OCI-LY3 (cell line): ENCODE measurements around the gene STX16.
A peak's percentile ranks its signal among the peaks of the same experiment; 100 is the strongest.
"Not testable (repeated sequence)": the region's sequence is repeated elsewhere in the genome, so short reads cannot be mapped to it uniquely, and the experiment has no call there.

Source experiments
- H2AFZ ChIP-seq: fragments of 200-600, 300-600 bp; shearing (Covaris generic); 2 replicates; pipeline ENCODE4 v1.6.0; 2014; ENCODE audit warnings: antibody characterized with exemption, low read depth, low read length
- H3K27ac ChIP-seq: fragments of 200-600, 300-600 bp; sonication (generic); 2 replicates; pipeline ENCODE4 v1.5.1; 2014; ENCODE audit warnings: mild to moderate bottlenecking, low read length, moderate library complexity, mixed read lengths
- H3K27me3 ChIP-seq: fragments of 200-600, 300-600 bp; sonication (generic); 2 replicates; pipeline ENCODE4 v1.6.1; 2014; ENCODE audit warnings: low read depth, low read length, mixed read lengths
- H3K36me3 ChIP-seq: fragments of 200-600, 300-600 bp; sonication (generic); replicated peaks from 2 replicates; pipeline ENCODE3; 2014; ENCODE audit warnings: low read depth, low read length, mixed read lengths
- H3K4me1 ChIP-seq: fragments of 300-600, 200-600 bp; sonication (generic); 2 replicates; pipeline ENCODE4 v1.6.1; 2014; ENCODE audit warnings: low read length, mixed read lengths
- H3K4me2 ChIP-seq: fragments of 200-600, 300-600 bp; sonication (generic); 2 replicates; pipeline ENCODE4 v1.6.1; 2014; ENCODE audit warnings: low read length, mixed read lengths
- H3K4me3 ChIP-seq: fragments of 300-600, 200-600 bp; sonication (generic); 2 replicates; pipeline ENCODE4 v1.5.1; 2014; ENCODE audit warnings: antibody characterized with exemption, mild to moderate bottlenecking, low read length, moderate library complexity
- H3K79me2 ChIP-seq: fragments of 300-600, 200-600 bp; shearing (Covaris generic); 2 replicates; pipeline ENCODE4 v1.6.1; 2014; ENCODE audit warnings: mild to moderate bottlenecking, low read length, mixed read lengths
- H3K9ac ChIP-seq: fragments of 300-600, 200-600 bp; shearing (Covaris generic); 2 replicates; pipeline ENCODE4 v1.6.0; 2014; ENCODE audit warnings: mild to moderate bottlenecking, low read length, moderate library complexity
- H3K9me3 ChIP-seq: fragments of 200-600, 300-600 bp; shearing (Covaris generic); 2 replicates; pipeline ENCODE4 v1.6.1; 2014; ENCODE audit warnings: low read length, mixed read lengths; ENCODE audit not compliant: insufficient read depth
- H4K20me1 ChIP-seq: fragments of 200-600, 300-600 bp; sonication (generic); 2 replicates; pipeline ENCODE4 v1.6.1; 2016; ENCODE audit warnings: low read length, mixed read lengths; ENCODE audit not compliant: insufficient read depth
- EZH2phosphoT487 ChIP-seq: fragments of 200-600 bp; shearing (Covaris generic); IDR thresholded peaks from 2 replicates; pipeline ENCODE4 v1.6.1; 2018; ENCODE audit warnings: antibody characterized with exemption, mixed run types, low read depth
- TF ChIP-seq, protein P1 (sequence below): fragments of 200-600, 300-600 bp; sonication (generic); IDR thresholded peaks from 2 replicates; pipeline ENCODE4 v1.5.1; 2014; ENCODE audit warnings: antibody characterized with exemption, low read length, low read depth

Gene STX16

DNA sequence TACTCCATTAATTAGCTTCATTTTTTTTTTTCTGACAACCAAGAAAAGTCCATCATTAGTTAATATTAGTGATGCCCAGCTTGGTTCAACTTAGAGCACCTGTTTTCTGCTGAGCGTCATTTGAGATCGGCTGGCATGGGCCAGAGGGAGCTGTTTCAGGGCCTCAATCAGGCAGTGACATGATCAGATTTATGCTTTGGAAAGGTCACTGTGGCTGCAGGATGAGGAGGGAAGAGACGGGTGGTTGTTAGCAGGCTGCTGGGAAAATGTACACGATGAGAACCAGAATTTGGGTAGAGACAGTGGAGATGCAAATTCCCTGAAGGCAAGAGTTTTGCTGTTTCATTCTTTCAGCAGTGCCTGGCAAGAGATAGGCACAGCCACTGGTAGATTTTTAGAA, 4.4 kb upstream of the STX16 start:
- Histone ChIP-seq H3K4me3 (no peak overlapping the region), H3K27ac (no peak overlapping the region), H3K9ac (no peak overlapping the region), H4K20me1 (no peaks in the 10 kb centered on the region), H3K79me2 (peaks cover 7% of the 10 kb centered on the region), H3K9me3 (no peaks in the 10 kb centered on the region), H3K36me3 (no peaks in the 10 kb centered on the region), H3K4me2 (no peak overlapping the region), H2AFZ (no peak overlapping the region; the same call in 1 of the 2 replicates), H3K4me1 (no peaks in the 10 kb centered on the region), H3K27me3 (peaks cover 8% of the 10 kb centered on the region)
- TF ChIP-seq, protein P1, sequence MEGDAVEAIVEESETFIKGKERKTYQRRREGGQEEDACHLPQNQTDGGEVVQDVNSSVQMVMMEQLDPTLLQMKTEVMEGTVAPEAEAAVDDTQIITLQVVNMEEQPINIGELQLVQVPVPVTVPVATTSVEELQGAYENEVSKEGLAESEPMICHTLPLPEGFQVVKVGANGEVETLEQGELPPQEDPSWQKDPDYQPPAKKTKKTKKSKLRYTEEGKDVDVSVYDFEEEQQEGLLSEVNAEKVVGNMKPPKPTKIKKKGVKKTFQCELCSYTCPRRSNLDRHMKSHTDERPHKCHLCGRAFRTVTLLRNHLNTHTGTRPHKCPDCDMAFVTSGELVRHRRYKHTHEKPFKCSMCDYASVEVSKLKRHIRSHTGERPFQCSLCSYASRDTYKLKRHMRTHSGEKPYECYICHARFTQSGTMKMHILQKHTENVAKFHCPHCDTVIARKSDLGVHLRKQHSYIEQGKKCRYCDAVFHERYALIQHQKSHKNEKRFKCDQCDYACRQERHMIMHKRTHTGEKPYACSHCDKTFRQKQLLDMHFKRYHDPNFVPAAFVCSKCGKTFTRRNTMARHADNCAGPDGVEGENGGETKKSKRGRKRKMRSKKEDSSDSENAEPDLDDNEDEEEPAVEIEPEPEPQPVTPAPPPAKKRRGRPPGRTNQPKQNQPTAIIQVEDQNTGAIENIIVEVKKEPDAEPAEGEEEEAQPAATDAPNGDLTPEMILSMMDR = no peak
- TF ChIP-seq EZH2phosphoT487 = no peak

DNA sequence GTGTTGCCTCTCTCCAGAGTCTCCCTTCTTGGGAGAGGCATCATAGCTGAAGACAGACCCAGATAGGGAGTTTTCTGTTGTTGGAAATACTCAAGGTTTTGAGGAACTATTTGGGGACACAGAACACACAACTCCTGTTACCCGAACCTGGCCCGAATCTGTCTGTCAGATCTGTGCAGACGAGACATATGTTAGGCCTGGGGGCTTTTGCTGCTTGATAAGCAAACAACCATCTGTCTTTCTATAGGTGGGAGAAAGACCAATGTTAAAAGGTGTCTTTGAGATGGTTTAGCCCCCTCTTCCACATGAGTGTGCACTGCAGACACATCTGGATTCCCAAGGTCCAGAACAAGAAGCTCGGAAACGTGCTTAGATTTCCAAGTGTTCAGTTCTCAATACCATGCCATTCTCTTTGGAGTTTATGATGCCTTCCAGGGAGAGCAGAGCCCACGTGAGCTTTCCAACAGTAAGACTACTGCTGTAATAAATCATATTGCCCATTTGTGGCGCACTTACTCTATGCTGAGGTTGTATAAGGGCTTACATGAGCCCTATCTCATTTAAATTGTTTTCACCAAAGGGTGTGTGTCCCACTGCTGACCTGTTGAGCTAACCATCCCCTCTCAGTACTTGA, 3.8 kb upstream of the STX16 start:
- H3K9ac ChIP-seq = no peak overlapping the region
- peaks cover 6% of the 10 kb centered on the region for H3K27me3 ChIP-seq
- peaks cover 12% of the 10 kb centered on the region for H3K79me2 ChIP-seq
- H2AFZ ChIP-seq = no peak overlapping the region; the same call in 1 of the 2 replicates
- no peaks in the 10 kb centered on the region for H4K20me1 ChIP-seq
- no peak overlapping the region for H3K4me2 ChIP-seq
- no peak overlapping the region for H3K4me3 ChIP-seq
- no peaks in the 10 kb centered on the region for H3K9me3 ChIP-seq
- TF ChIP-seq, protein P1 = peak; percentile 64
- TF ChIP-seq EZH2phosphoT487 = no peak
- H3K36me3 ChIP-seq = no peaks in the 10 kb centered on the region
- H3K4me1 ChIP-seq = no peaks in the 10 kb centered on the region
- H3K27ac ChIP-seq = no peak overlapping the region

DNA sequence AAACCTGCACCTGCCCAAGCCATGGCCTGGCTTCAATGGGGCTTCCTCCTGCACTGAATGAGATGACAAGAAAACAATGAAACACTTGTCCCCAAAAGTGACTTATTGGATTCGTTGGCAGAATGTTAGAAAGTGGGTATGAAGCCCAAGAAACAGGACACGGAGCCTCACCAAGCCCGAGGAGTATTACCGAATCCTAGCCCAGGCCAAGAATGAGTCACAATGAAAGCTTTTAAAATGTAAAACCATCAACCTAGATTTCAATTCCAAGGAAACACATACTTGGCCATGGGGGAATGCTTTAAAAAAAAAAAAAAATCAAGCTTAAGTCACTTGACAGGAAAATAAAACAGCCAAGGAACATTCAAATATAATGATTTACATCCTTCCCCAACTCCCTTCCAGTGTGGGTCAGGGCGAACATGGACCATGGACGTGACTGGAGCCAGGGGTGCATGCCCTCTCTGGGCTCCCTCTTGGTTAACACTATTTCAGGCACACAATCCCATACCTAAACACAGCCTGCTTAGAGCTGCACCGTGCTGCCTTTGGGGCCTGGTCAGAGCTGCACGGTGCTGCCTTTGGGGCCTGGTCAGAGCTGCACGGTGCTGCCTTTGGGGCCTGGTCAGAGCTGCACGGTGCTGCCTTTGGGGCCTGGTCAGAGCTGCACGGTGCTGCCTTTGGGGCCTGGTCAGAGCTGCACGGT, 3.1 kb upstream of the STX16 start:
- TF ChIP-seq, protein P1 = no peak
- no peak for TF ChIP-seq EZH2phosphoT487
- no peak overlapping the region for H3K27ac ChIP-seq
- H3K36me3 ChIP-seq = no peaks in the 10 kb centered on the region
- peaks cover 2% of the 10 kb centered on the region for H3K4me1 ChIP-seq
- no peaks in the 10 kb centered on the region for H3K27me3 ChIP-seq
- H3K4me2 ChIP-seq = no peak overlapping the region
- no peak overlapping the region for H3K9ac ChIP-seq
- H3K4me3 ChIP-seq = no peak overlapping the region
- H3K9me3 ChIP-seq = no peaks in the 10 kb centered on the region
- H2AFZ ChIP-seq = no peak overlapping the region
- no peaks in the 10 kb centered on the region for H4K20me1 ChIP-seq
- H3K79me2 ChIP-seq = peaks cover 19% of the 10 kb centered on the region

DNA sequence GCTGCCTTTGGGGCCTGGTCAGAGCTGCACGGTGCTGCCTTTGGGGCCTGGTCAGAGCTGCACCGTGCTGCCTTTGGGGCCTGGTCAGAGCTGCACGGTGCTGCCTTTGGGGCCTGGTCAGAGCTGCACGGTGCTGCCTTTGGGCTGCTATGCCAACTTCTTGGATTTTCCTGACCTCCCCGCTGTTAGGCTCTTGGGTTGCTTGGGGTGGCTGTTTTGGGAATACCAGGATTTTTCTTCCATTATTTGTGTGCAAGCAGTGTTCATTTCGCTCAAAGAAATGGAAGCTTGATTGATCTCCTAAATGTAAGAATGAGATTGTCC, 2.6 kb upstream of the STX16 start:
- H2AFZ ChIP-seq, H3K27me3 ChIP-seq, H3K36me3 ChIP-seq, H4K20me1 ChIP-seq, H3K4me2 ChIP-seq, H3K9ac ChIP-seq, H3K27ac ChIP-seq, H3K9me3 ChIP-seq, H3K4me3 ChIP-seq, H3K4me1 ChIP-seq: not testable (repeated sequence)
- peaks cover 24% of the 10 kb centered on the region for H3K79me2 ChIP-seq
